Kidney (tissue), 14 donors: ENCODE results near the gene RPS27L. TPM values are rescaled to one million over a fixed set of nuclear protein-coding genes. Genes with fewer than 3 reads are reported as not detected.

Experiments
- DNase-seq, 5 donors: peaks; one replicate each; pipeline ENCODE4 v3.0.0-alpha.2; 2013 to 2020
- FAIRE-seq: peaks from 2 replicates; lab custom pipeline; 2012; peaks lifted over from hg19 to GRCh38; lab: Jason Lieb, UNC
- H3K27ac ChIP-seq, 2 donors: one replicate each; pipeline ENCODE4 v1.7.0; 2013; ENCODE audit warnings: low read depth in 2 of 2, low read length in 2 of 2, inconsistent platforms in 1 of 2
- H3K27me3 ChIP-seq: one replicate; pipeline ENCODE4 v1.7.1; 2013; ENCODE audit warnings: low read length, inconsistent platforms; ENCODE audit not compliant: control insufficient read depth, insufficient read depth
- H3K36me3 ChIP-seq, 3 donors: one replicate each; pipeline versions ENCODE4 v1.7.0 to v1.7.1; 2013; ENCODE audit warnings: low read length in 3 of 3, control low read depth in 1 of 3, inconsistent platforms in 1 of 3; ENCODE audit not compliant: insufficient read depth in 3 of 3, control insufficient read depth in 2 of 3
- H3K4me1 ChIP-seq, 3 donors: one replicate each; pipeline versions ENCODE4 v1.7.0 to v1.7.1; 2013; ENCODE audit warnings: low read length in 3 of 3, inconsistent platforms in 1 of 3, low read depth in 1 of 3; ENCODE audit not compliant: control insufficient read depth in 2 of 3, insufficient read depth in 2 of 3
- H3K4me3 ChIP-seq, 3 donors: one replicate each; pipeline versions ENCODE4 v1.7.0 to v1.8.1; 2013; ENCODE audit warnings: low read length in 3 of 3, control low read depth in 1 of 3, inconsistent platforms in 1 of 3
- H3K9ac ChIP-seq, 3 donors: one replicate each; pipeline versions ENCODE4 v1.7.0 to v1.7.1; 2013; ENCODE audit warnings: low read length in 3 of 3, control low read depth in 1 of 3, inconsistent platforms in 1 of 3
- H3K9me3 ChIP-seq, 3 donors: one replicate each; pipeline versions ENCODE4 v1.7.0 to v1.7.1; 2013; ENCODE audit warnings: low read length in 3 of 3, control low read depth in 1 of 3, inconsistent platforms in 1 of 3; ENCODE audit not compliant: control insufficient read depth in 2 of 3, insufficient read depth in 1 of 3
- intact Hi-C: fragments of 100-400 bp; cut with DNase I; formaldehyde crosslinking; loops from one replicate; pipeline ENCODE4 v1.11.1; 2022
- polyA plus RNA-seq: library from polyadenylated mRNA; stranded (reverse); fragments of 350-450 nt; fragmentation: Illumina TruSeq; extraction: RNeasy Lipid Tissue Mini Kit (QIAGEN cat#74804); gene quantifications from one replicate; pipeline ENCODE4 v1.2.3, GENCODE V29; 2014; ENCODE audit warnings: low read depth, low replicate concordance; ENCODE audit not compliant: insufficient read depth
- total RNA-seq: library from RNA; stranded (reverse); fragmentation: NEBNext Ultra II Directional; extraction: Animal tissue kit (Norgen Biotek cat#: 25700); gene quantifications from one replicate; pipeline ENCODE4 v1.2.1, GENCODE V29; 2021
- TF ChIP-seq, protein P1 (sequence below): IDR thresholded peaks from 3 replicates; pipeline ENCODE4 v1.5.1; 2012; ENCODE audit warnings: mild to moderate bottlenecking, moderate library complexity, borderline replicate concordance; ENCODE audit not compliant: insufficient read depth; ENCODE audit errors: extremely low read depth
- donor health status: control.
- donor health status: control.
- donor health status: control.
- donor health status: control.
- donor health status: control.
- donor health status: DM: yes; HTN: yes; CAD: no.
- donor health status: Normal renal cell carcinoma (clear cell type).

RPS27L gene
- total and polyA plus RNA-seq, 2 donors from 2014 or later, result 120 to 372 TPM

DNA sequence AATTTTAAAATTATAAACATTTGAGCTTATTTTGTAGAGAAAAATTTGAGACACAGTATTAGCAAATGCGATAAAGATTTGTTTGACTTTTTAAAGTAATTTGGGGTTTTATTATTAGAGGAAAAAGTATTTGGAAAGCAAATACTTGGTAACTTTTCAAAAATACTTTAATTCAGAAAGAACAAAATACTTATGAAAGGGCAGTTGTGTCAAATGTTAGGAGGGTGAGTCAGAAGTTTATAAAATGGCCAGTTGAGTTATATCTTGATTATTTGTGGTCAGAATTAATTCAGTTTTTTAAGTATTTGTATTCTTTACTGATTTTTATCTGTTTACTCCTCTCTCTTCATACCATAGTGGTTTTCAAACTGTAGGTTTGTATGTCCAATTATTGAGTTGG is 23.5 kb downstream of the RPS27L start:
- Histone ChIP-seq H3K9me3 (no peaks in the 10 kb centered on the region), H3K9ac (no peak overlapping the region), H3K4me1 (peaks cover 0 to 2% (median 0%) of the 10 kb centered on the region in 3 donors), H3K36me3 (no peaks in the 10 kb centered on the region), H3K4me3 (no peak overlapping the region), H3K27me3 (no peaks in the 10 kb centered on the region), H3K27ac (no peak overlapping the region)
- TF ChIP-seq, protein P1, sequence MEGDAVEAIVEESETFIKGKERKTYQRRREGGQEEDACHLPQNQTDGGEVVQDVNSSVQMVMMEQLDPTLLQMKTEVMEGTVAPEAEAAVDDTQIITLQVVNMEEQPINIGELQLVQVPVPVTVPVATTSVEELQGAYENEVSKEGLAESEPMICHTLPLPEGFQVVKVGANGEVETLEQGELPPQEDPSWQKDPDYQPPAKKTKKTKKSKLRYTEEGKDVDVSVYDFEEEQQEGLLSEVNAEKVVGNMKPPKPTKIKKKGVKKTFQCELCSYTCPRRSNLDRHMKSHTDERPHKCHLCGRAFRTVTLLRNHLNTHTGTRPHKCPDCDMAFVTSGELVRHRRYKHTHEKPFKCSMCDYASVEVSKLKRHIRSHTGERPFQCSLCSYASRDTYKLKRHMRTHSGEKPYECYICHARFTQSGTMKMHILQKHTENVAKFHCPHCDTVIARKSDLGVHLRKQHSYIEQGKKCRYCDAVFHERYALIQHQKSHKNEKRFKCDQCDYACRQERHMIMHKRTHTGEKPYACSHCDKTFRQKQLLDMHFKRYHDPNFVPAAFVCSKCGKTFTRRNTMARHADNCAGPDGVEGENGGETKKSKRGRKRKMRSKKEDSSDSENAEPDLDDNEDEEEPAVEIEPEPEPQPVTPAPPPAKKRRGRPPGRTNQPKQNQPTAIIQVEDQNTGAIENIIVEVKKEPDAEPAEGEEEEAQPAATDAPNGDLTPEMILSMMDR, result no peak
- DNase-seq (no peak), FAIRE-seq (peak; percentile 77)
- intact Hi-C loops, result no loop called here

DNA sequence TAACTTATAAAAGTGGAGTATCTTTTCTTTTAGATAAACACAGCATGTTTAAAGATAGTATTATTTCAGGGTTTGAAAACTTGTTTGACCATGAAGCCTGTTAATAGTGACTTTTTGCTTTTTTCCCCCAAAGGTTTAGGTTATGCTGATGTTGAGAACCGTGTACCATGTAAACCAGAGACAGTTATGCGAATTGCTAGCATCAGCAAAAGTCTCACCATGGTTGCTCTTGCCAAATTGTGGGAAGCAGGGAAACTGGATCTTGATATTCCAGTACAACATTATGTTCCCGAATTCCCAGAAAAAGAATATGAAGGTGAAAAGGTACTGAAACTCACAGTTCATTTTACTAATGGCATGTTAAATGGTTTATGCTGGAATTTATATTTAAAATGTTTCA is 30.6 kb downstream of the RPS27L start:
- H3K36me3 ChIP-seq, result peaks cover 0 to 4% (median 0%) of the 10 kb centered on the region in 3 donors
- DNase-seq (no peak), FAIRE-seq (no peak)
- intact Hi-C loops, result no loop called here
- no peaks in the 10 kb centered on the region for H3K4me1 ChIP-seq
- H3K9me3 ChIP-seq, result no peaks in the 10 kb centered on the region
- TF ChIP-seq, protein P1, result no peak
- no peak overlapping the region for H3K4me3 ChIP-seq
- no peak overlapping the region for H3K9ac ChIP-seq
- no peak overlapping the region for H3K27ac ChIP-seq
- no peaks in the 10 kb centered on the region for H3K27me3 ChIP-seq

DNA sequence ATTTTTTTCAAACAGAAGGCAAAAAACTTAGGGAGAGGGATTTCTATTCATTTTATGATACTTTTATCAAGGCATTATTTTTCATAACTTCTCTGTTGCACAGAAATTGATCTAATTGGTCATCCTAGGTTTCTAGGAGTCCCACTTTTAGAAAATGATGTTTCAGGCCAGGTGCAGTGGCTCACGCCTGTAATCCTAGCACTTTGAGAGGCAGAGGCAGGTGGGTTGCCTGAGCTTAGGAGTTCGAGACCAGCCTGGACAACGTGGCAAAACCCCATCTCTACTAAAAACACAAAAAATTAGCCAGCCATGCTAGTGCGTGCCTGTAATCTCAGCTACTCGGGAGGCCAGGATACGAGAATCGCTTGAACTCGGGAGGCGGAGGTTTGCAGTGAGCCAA is 32.8 kb downstream of the RPS27L start:
- no peaks in the 10 kb centered on the region for H3K27me3 ChIP-seq
- H3K4me1 ChIP-seq, result no peaks in the 10 kb centered on the region
- no peak overlapping the region for H3K27ac ChIP-seq
- FAIRE-seq (no peak), DNase-seq (no peak)
- H3K9me3 ChIP-seq, result no peaks in the 10 kb centered on the region
- TF ChIP-seq, protein P1, result no peak
- no peak overlapping the region for H3K4me3 ChIP-seq
- intact Hi-C loops, result no loop called here
- no peak overlapping the region for H3K9ac ChIP-seq
- peaks cover 0 to 4% (median 0%) of the 10 kb centered on the region in 3 donors for H3K36me3 ChIP-seq
